SK-N-SH (cell line): ENCODE data around the gene SIRPA. TPM values are rescaled to one million over a fixed set of nuclear protein-coding genes. Genes with fewer than 3 reads are reported as not detected.

Source experiments
- CTCF ChIA-PET: fragments of 300-600, 350-600 bp; formaldehyde crosslinking; extraction: SDS; loops from one replicate; lab custom pipeline; 2021; lab: Yijun Ruan, JAX
- POLR2A ChIA-PET: fragments of 350-600 bp; sonication (Branson Sonifier 250); formaldehyde crosslinking; extraction: SDS; loops from one replicate; lab custom pipeline; 2020; ENCODE audit warnings: antibody characterized with exemption, inconsistent platforms; lab: Yijun Ruan, JAX
- DNase-seq: peaks from one replicate; pipeline ENCODE4 v3.0.0; 2012
- H2AFZ ChIP-seq: fragments of 200-600 bp; sonication (generic); 2 replicates; pipeline ENCODE4 v1.8.1; 2016; ENCODE audit warnings: antibody characterized with exemption, mild to moderate bottlenecking, low read depth
- H3F3A ChIP-seq: fragments of 200-600 bp; sonication (generic); replicated peaks from 2 replicates; pipeline ENCODE3; 2016; ENCODE audit warnings: antibody characterized with exemption, mild to moderate bottlenecking; ENCODE audit not compliant: insufficient read depth
- H3K27ac ChIP-seq, 2 experiments: fragments of 200-500 bp in 1 of 2; fragments of 200-600 bp in 1 of 2; sonication (Bioruptor generic) in 1 of 2; sonication (generic), shearing (Covaris generic) in 1 of 2; 2 replicates each; pipeline versions ENCODE4 v1.5.1 to v1.6.1; 2014 to 2016; ENCODE audit warnings: low read depth in 2 of 2, inconsistent platforms in 1 of 2, low read length in 1 of 2, mild to moderate bottlenecking in 1 of 2, mixed read lengths in 1 of 2
- H3K27me3 ChIP-seq: fragments of 200-600 bp; sonication (generic), shearing (Covaris generic); 2 replicates; pipeline ENCODE4 v1.6.1; 2016; ENCODE audit warnings: mixed run types; ENCODE audit not compliant: insufficient read depth
- H3K36me3 ChIP-seq, 2 experiments: fragments of 200-500 bp in 1 of 2; fragments of 200-600 bp in 1 of 2; sonication (Bioruptor generic) in 1 of 2; sonication (generic) in 1 of 2; replicated peaks in 1 of 2; 2 replicates each; pipeline versions ENCODE3 to v1.5.1; 2014 to 2016; ENCODE audit warnings: low read length in 1 of 2, mild to moderate bottlenecking in 1 of 2; ENCODE audit not compliant: insufficient read depth in 2 of 2, control insufficient read depth in 1 of 2
- H3K4me1 ChIP-seq, 2 experiments: fragments of 200-500 bp in 1 of 2; fragments of 200-600 bp in 1 of 2; sonication (Bioruptor generic) in 1 of 2; sonication (generic), shearing (Covaris generic) in 1 of 2; 2 replicates each; pipeline versions ENCODE4 v1.5.1 to v1.6.1; 2014 to 2016; ENCODE audit warnings: low read depth in 1 of 2, low read length in 1 of 2, mixed run types in 1 of 2; ENCODE audit not compliant: insufficient read depth in 2 of 2, control insufficient read depth in 1 of 2
- H3K4me2 ChIP-seq: fragments of 200-600 bp; sonication (generic), shearing (Covaris generic); 2 replicates; pipeline ENCODE4 v1.6.1; 2017; ENCODE audit warnings: mixed run types
- H3K4me3 ChIP-seq, 2 experiments: fragments of 200-500 bp in 1 of 2; fragments of 200-600 bp in 1 of 2; sonication (Bioruptor generic) in 1 of 2; sonication (generic), shearing (Covaris generic) in 1 of 2; 2 replicates each; pipeline versions ENCODE4 v1.5.1 to v1.8.1; 2014 to 2016; ENCODE audit warnings: low read depth in 2 of 2, inconsistent platforms in 1 of 2, low read length in 1 of 2, mild to moderate bottlenecking in 1 of 2, mixed read lengths in 1 of 2, moderate library complexity in 1 of 2
- H3K79me2 ChIP-seq: fragments of 200-600 bp; sonication (generic); 2 replicates; pipeline ENCODE4 v1.8.1; 2017; ENCODE audit warnings: mild to moderate bottlenecking; ENCODE audit not compliant: insufficient read depth
- H3K9ac ChIP-seq: fragments of 200-600 bp; sonication (generic); 2 replicates; pipeline ENCODE4 v1.6.1; 2017; ENCODE audit warnings: mixed run types
- H3K9me2 ChIP-seq: fragments of 200-600 bp; sonication (generic); 2 replicates; pipeline ENCODE4 v1.6.1; 2017; ENCODE audit warnings: mixed run types
- H3K9me3 ChIP-seq: fragments of 200-600 bp; sonication (generic); 2 replicates; pipeline ENCODE4 v1.6.1; 2017; ENCODE audit warnings: mixed run types, mild to moderate bottlenecking, moderate library complexity
- H4K20me1 ChIP-seq: fragments of 200-600 bp; sonication (generic); 2 replicates; pipeline ENCODE4 v1.6.1; 2017; ENCODE audit warnings: mild to moderate bottlenecking, mixed run types; ENCODE audit not compliant: insufficient read depth
- CHD2 ChIP-seq: fragments of 150-350 bp; IDR thresholded peaks from 2 replicates; pipeline ENCODE4 v1.6.1; 2018; ENCODE audit warnings: low read length; ENCODE audit not compliant: partially characterized antibody
- EP300 ChIP-seq, 2 experiments: IDR thresholded peaks; 2 replicates each; pipeline versions ENCODE4 v1.4.0 to v1.6.1; 2012; ENCODE audit warnings: borderline replicate concordance in 1 of 2, low read depth in 1 of 2, low read length in 1 of 2
- FOSL2 ChIP-seq: IDR thresholded peaks from 2 replicates; pipeline ENCODE4 v1.4.0; 2012; ENCODE audit warnings: low read depth, mild to moderate bottlenecking, moderate library complexity, borderline replicate concordance
- IRF3 ChIP-seq: fragments of 150-350 bp; IDR thresholded peaks from 2 replicates; pipeline ENCODE4 v1.6.1; 2016; ENCODE audit warnings: mild to moderate bottlenecking, low read depth, low read length
- JUND ChIP-seq: IDR thresholded peaks from 2 replicates; pipeline ENCODE4 v1.4.0; 2012
- MAX ChIP-seq: IDR thresholded peaks from 2 replicates; pipeline ENCODE4 v1.4.0; 2012; ENCODE audit warnings: low read depth
- RCOR1 ChIP-seq: fragments of 150-350 bp; IDR thresholded peaks from 2 replicates; pipeline ENCODE4 v1.6.1; 2017; ENCODE audit warnings: antibody characterized with exemption, low read length
- SIN3A ChIP-seq: IDR thresholded peaks from 2 replicates; pipeline ENCODE4 v1.6.1; 2012; ENCODE audit warnings: low read depth, mild to moderate bottlenecking, low read length, moderate library complexity, borderline replicate concordance
- SMC3 ChIP-seq: IDR thresholded peaks from 2 replicates; pipeline ENCODE4 v1.6.1; 2012; ENCODE audit warnings: low read depth, low read length, improper control_type of control experiment
- ZBTB33 ChIP-seq: IDR thresholded peaks from 2 replicates; pipeline ENCODE4 v1.4.0; 2012; ENCODE audit warnings: low read depth, borderline replicate concordance
- WGBS: methylation state at CpG from one replicate; pipeline ENCODE4 v1.1.6; 2017; ENCODE audit warnings: low lambda C conversion rate; 5-methylcytosine and 5-hydroxymethylcytosine counted together
- polyA plus RNA-seq, 3 experiments: library from polyadenylated mRNA; depleted of rRNA; stranded (reverse); fragments of >200 nt; gene quantifications; 2 replicates each; pipeline ENCODE4 v1.2.3, GENCODE V29; 2012
- TF ChIP-seq, protein P1 (sequence below): fragments of 150-350 bp; IDR thresholded peaks from 2 replicates; pipeline ENCODE4 v1.6.1; 2017; ENCODE audit warnings: antibody characterized with exemption, low read length, low read depth, borderline replicate concordance
- TF ChIP-seq, protein P2 (sequence below): IDR thresholded peaks from 2 replicates; pipeline ENCODE4 v1.4.0; 2012; ENCODE audit warnings: low read depth, borderline replicate concordance

The SIRPA gene
- polyA plus RNA-seq, 1 of the 3 experiments (the other 2 are of a cell fraction) = 9.1 TPM

GRCh38 chr20:1937316-1937976 lies 42.2 kb downstream of the SIRPA start:
- POLR2A ChIA-PET = no interaction called here
- Histone ChIP-seq H3F3A (peaks cover 5% of the 10 kb centered on the region), H3K27ac (no peak overlapping the region), H3K27me3 (no peaks in the 10 kb centered on the region), H2AFZ (no peak overlapping the region), H3K36me3 (peaks cover 0 to 6% of the 10 kb centered on the region in 2 experiments), H4K20me1 (no peaks in the 10 kb centered on the region; the same call in 1 of the 2 replicates), H3K9ac (no peak overlapping the region), H3K4me1 (peaks cover 13 to 44% of the 10 kb centered on the region in 2 experiments; a peak in 3 of 4 replicates), H3K4me2 (no peak overlapping the region), H3K79me2 (no peaks in the 10 kb centered on the region), H3K9me2 (no peaks in the 10 kb centered on the region), H3K4me3 (no peak overlapping the region), H3K9me3 (no peaks in the 10 kb centered on the region)
- DNase-seq = no peak
- WGBS = 95% methylated on average over 13 of the region's 25 CpGs
- TF ChIP-seq FOSL2 = no peak
- TF ChIP-seq, protein P1, sequence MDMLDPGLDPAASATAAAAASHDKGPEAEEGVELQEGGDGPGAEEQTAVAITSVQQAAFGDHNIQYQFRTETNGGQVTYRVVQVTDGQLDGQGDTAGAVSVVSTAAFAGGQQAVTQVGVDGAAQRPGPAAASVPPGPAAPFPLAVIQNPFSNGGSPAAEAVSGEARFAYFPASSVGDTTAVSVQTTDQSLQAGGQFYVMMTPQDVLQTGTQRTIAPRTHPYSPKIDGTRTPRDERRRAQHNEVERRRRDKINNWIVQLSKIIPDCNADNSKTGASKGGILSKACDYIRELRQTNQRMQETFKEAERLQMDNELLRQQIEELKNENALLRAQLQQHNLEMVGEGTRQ = no peak
- no peak for TF ChIP-seq EP300 (IDR thresholded peaks at IDR 0.05; ENCODE audit: borderline replicate concordance in 1 of 2, low read depth in 1 of 2, low read length in 1 of 2)
- TF ChIP-seq, protein P2, sequence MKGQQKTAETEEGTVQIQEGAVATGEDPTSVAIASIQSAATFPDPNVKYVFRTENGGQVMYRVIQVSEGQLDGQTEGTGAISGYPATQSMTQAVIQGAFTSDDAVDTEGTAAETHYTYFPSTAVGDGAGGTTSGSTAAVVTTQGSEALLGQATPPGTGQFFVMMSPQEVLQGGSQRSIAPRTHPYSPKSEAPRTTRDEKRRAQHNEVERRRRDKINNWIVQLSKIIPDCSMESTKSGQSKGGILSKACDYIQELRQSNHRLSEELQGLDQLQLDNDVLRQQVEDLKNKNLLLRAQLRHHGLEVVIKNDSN = no peak
- TF ChIP-seq IRF3 = no peak
- no peak for TF ChIP-seq SIN3A
- TF ChIP-seq ZBTB33 = no peak
- TF ChIP-seq RCOR1 = no peak
- TF ChIP-seq CHD2 = no peak
- TF ChIP-seq JUND = no peak
- no peak for TF ChIP-seq SMC3
- TF ChIP-seq MAX = no peak
- CTCF ChIA-PET = no interaction called here
